Ammon's horn (tissue), 1 donor: ENCODE measurements around the gene NUDCD3.
"Not testable (repeated sequence)": the region's sequence is repeated elsewhere in the genome, so short reads cannot be mapped to it uniquely, and the experiment has no call there.

Experiments used
- DNase-seq: peaks from one replicate; pipeline ENCODE4 v3.0.0-alpha.2; 2016; ENCODE audit warnings: low spot score

Gene NUDCD3

GRCh38 chr7:44447874-44448425 lies 42.5 kb downstream of the NUDCD3 start:
- DNase-seq, result no peak

- peak; percentile 83 for DNase-seq
Observed at GRCh38 chr7:44445986-44446671, 44.3 kb downstream of the NUDCD3 start.

- DNase-seq, result no peak
Observed at GRCh38 chr7:44441079-44441478, 49.4 kb downstream of the NUDCD3 start.

GRCh38 chr7:44440577-44441078 lies 49.8 kb downstream of the NUDCD3 start:
- DNase-seq, result no peak

GRCh38 chr7:44439926-44440325 lies 50.5 kb downstream of the NUDCD3 start:
- no peak for DNase-seq

GRCh38 chr7:44438816-44439215 lies 51.6 kb downstream of the NUDCD3 start:
- no peak for DNase-seq

GRCh38 chr7:44434201-44434600 lies 56.3 kb downstream of the NUDCD3 start:
- DNase-seq, result no peak

GRCh38 chr7:44433255-44434022 lies 57.0 kb downstream of the NUDCD3 start:
- DNase-seq, result no peak

- DNase-seq, result no peak
Observed at GRCh38 chr7:44432381-44432977, 58.0 kb downstream of the NUDCD3 start.

- peak; percentile 52 for DNase-seq
Observed at GRCh38 chr7:44431091-44431608, 59.3 kb downstream of the NUDCD3 start.

GRCh38 chr7:44430054-44430453 lies 60.4 kb downstream of the NUDCD3 start:
- no peak for DNase-seq

GRCh38 chr7:44424762-44425161 lies 65.7 kb downstream of the NUDCD3 start:
- not testable (repeated sequence) for DNase-seq

- no peak for DNase-seq
Observed at GRCh38 chr7:44416941-44417340, 73.5 kb downstream of the NUDCD3 start.

- DNase-seq, result no peak
Observed at GRCh38 chr7:44415510-44415909, 74.9 kb downstream of the NUDCD3 start.

- no peak for DNase-seq
Observed at GRCh38 chr7:44415047-44415446, 75.4 kb downstream of the NUDCD3 start.

GRCh38 chr7:44411306-44411705 lies 79.2 kb downstream of the NUDCD3 start:
- no peak for DNase-seq

GRCh38 chr7:44408596-44408995 lies 81.9 kb downstream of the NUDCD3 start:
- no peak for DNase-seq

GRCh38 chr7:44403775-44404174 lies 86.7 kb downstream of the NUDCD3 start:
- no peak for DNase-seq

GRCh38 chr7:44403176-44403759 lies 87.2 kb downstream of the NUDCD3 start:
- no peak for DNase-seq

GRCh38 chr7:44402401-44403060 lies 87.9 kb downstream of the NUDCD3 start:
- no peak for DNase-seq

- DNase-seq, result no peak
Observed at GRCh38 chr7:44401692-44402091, 88.8 kb downstream of the NUDCD3 start.
